ENCODE results near the gene WDR3.

DNA sequence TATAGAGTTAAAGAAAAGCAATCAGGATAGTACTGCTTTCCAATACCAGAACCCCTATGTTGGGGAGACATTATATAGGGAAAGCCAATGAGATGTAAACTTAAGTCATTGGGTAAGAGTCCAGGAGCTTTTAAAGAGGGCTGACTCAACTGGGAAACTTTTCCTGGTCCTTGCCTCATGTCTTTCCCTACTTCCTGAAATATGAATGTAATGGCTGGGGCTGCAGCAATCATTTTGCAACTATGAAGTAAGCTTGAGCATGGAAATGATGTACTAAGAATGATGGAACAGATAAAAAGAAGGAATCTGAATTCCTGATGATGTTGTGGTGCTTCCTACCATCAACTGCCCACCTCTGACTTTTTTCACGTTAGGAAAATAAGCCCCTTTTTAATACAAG, 55.7 kb downstream of the WDR3 start:
- TF ChIP-seq CTCF (IDR thresholded peaks at IDR 0.05 in 4 of 5, conservative IDR thresholded peaks at IDR 0.05 in 1 of 5) (no peak), POLR2A (IDR thresholded peaks at IDR 0.05) (no peak)

Measured in gastrocnemius medialis (tissue), 4 donors.